Measurements from ENCODE around the gene ATG2A. TPM values are rescaled to one million over a fixed set of nuclear protein-coding genes. Genes with fewer than 3 reads are reported as not detected.

Gene ATG2A
- total RNA-seq = 8.1 TPM

GRCh38 chr11:64916775-64917662 is at the start of gene ATG2A:
Gene ATG2A (minus strand): TSS chr11:64917209. CDS start chr11:64917135, 74 bp downstream.
- peak; percentile 100 for DNase-seq

- DNase-seq = no peak
Measured at GRCh38 chr11:64963072-64963631, 46.1 kb upstream of the ATG2A start.

- no peak for DNase-seq
Measured at GRCh38 chr11:64960719-64961118, 43.7 kb upstream of the ATG2A start.

GRCh38 chr11:64959498-64959897 is 42.5 kb upstream of the ATG2A start:
- no peak for DNase-seq

GRCh38 chr11:64954201-64954600 is 37.2 kb upstream of the ATG2A start:
- no peak for DNase-seq

GRCh38 chr11:64951529-64951928 is 34.5 kb upstream of the ATG2A start:
- no peak for DNase-seq

GRCh38 chr11:64947208-64947814 is 30.3 kb upstream of the ATG2A start:
- no peak for DNase-seq

- DNase-seq = no peak
Measured at GRCh38 chr11:64936539-64936938, 19.5 kb upstream of the ATG2A start.

- DNase-seq = peak; percentile 24
Measured at GRCh38 chr11:64935359-64936081, 18.5 kb upstream of the ATG2A start, which contains the start of gene GPHA2. Gene GPHA2 (minus strand): TSS chr11:64935893. CDS start chr11:64935460, 433 bp downstream.

- no peak for DNase-seq
Measured at GRCh38 chr11:64934682-64935358, 17.8 kb upstream of the ATG2A start.

GRCh38 chr11:64933935-64934681 is 17.1 kb upstream of the ATG2A start:
- no peak for DNase-seq

- no peak for DNase-seq
Measured at GRCh38 chr11:64933213-64933934, 16.4 kb upstream of the ATG2A start.

- DNase-seq = no peak
Measured at GRCh38 chr11:64932324-64932723, 15.3 kb upstream of the ATG2A start.

- DNase-seq = no peak
Measured at GRCh38 chr11:64931290-64931689, 14.3 kb upstream of the ATG2A start.

- DNase-seq = no peak
Measured at GRCh38 chr11:64930340-64930739, 13.3 kb upstream of the ATG2A start.

GRCh38 chr11:64929625-64930024 is 12.6 kb upstream of the ATG2A start:
- no peak for DNase-seq

GRCh38 chr11:64928957-64929356 is 11.9 kb upstream of the ATG2A start:
- no peak for DNase-seq

- no peak for DNase-seq
Measured at GRCh38 chr11:64926689-64927088, 9.7 kb upstream of the ATG2A start.

GRCh38 chr11:64925536-64926436 is 8.8 kb upstream of the ATG2A start:
- DNase-seq = no peak

All from skin of body (tissue), 2 donors.